Measurements from ENCODE around the gene MET. TPM values are rescaled to one million over a fixed set of nuclear protein-coding genes. Genes with fewer than 3 reads are reported as not detected.

Gene MET
- total and polyA plus RNA-seq, 2 donors (not counting 3 experiments of a cell fraction or from before 2014, with no cell fraction given): 21.1 to 44.5 TPM

DNA sequence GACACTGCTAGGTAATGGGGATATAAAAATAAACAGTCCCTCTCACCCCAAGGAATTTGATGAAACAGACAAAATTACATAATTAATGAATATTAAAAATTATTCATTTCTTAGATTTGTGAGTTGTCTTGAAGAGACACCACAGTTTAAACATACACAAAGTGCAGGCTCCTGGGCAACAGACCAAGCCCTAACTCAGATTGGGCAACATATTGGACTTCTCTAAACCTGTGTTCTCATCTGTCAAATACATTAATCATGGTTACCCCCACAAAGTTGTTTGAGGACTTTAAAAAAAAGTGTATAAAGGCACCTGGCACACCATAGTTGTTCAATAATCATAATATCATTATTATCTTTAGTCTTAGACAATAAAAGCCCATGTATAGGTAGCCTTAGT, 127.9 kb downstream of the MET start:
- no peaks in the 10 kb centered on the region for H3K27me3 ChIP-seq (ENCODE audit: control insufficient read depth in 2 of 2, insufficient read depth in 2 of 2, low read length in 2 of 2)
- no peak overlapping the region for H3K4me2 ChIP-seq (ENCODE audit: insufficient read depth, low read length)
- no peak overlapping the region for H3K9ac ChIP-seq (replicated peaks; ENCODE audit: extremely low read depth, insufficient read depth, low read length)
- ChIA-PET POLR2A (no interaction called here), CTCF (no interaction called here)
- no peak overlapping the region for H3K4me3 ChIP-seq (replicated peaks in 1 of 3; ENCODE audit: insufficient read depth in 1 of 3, low read depth in 1 of 3, low read length in 3 of 3)
- FAIRE-seq (no peak), DNase-seq (ENCODE audit: low read depth, low spot score) (no peak)
- H4K20me1 ChIP-seq (replicated peaks; ENCODE audit: control insufficient read depth, extremely low read depth, insufficient read depth, low read length): no peaks in the 10 kb centered on the region
- intact Hi-C loops (cut with micrococcal nuclease): loop anchor here (10.0 kb wide), 1 partner anchor 485 kb away; no protein-coding TSS in a partner anchor
- peaks cover 10% of the 10 kb centered on the region for H3K4me1 ChIP-seq (ENCODE audit: control insufficient read depth, extremely low read depth, insufficient read depth, low read length)
- no peak for TF ChIP-seq MYC (IDR thresholded peaks at IDR 0.05; ENCODE audit: low read depth, low read length)
- TF ChIP-seq GATA2 (IDR thresholded peaks at IDR 0.05; ENCODE audit: insufficient read depth, insufficient read length, low read depth, low read length): no peak
- TF ChIP-seq, protein P1, sequence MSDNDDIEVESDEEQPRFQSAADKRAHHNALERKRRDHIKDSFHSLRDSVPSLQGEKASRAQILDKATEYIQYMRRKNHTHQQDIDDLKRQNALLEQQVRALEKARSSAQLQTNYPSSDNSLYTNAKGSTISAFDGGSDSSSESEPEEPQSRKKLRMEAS (IDR thresholded peaks at IDR 0.05; ENCODE audit: insufficient read depth, insufficient read length): no peak
- TF ChIP-seq EZH2 (IDR thresholded peaks at IDR 0.05; ENCODE audit: borderline replicate concordance, low read depth, low read length, severe bottlenecking): no peak
- TF ChIP-seq POLR2A (IDR thresholded peaks at IDR 0.05; ENCODE audit: low read depth, low read length): no peak
- no peak for TF ChIP-seq POLR2AphosphoS5 (IDR thresholded peaks at IDR 0.05; ENCODE audit: insufficient read depth, low read depth, low read length)
- no peak for TF ChIP-seq JUN (IDR thresholded peaks at IDR 0.05; ENCODE audit: borderline replicate concordance, insufficient read depth, insufficient read length, low read depth)
- TF ChIP-seq FOS (IDR thresholded peaks at IDR 0.05; ENCODE audit: borderline replicate concordance, insufficient read depth, low read length): no peak
- no peak for TF ChIP-seq CTCF (IDR thresholded peaks at IDR 0.05; ENCODE audit: extremely low read depth in 1 of 2, insufficient read depth in 1 of 2, low read depth in 1 of 2, low read length in 2 of 2)
- no peaks in the 10 kb centered on the region for H3K9me3 ChIP-seq (replicated peaks; ENCODE audit: control insufficient read depth, insufficient read depth, low read length)
- H2AFZ ChIP-seq (ENCODE audit: low read depth, low read length): no peak overlapping the region
- H3K9me1 ChIP-seq (replicated peaks; ENCODE audit: control insufficient read depth, extremely low read depth, insufficient read depth, low read length): no peaks in the 10 kb centered on the region
- no peaks in the 10 kb centered on the region for H3K79me2 ChIP-seq (ENCODE audit: control insufficient read depth, insufficient read depth, low read length)
- BruUV-seq (replicated peaks): no TSS peak
- dilution Hi-C loops (cut with MboI; ENCODE audit: extremely low pct_ligation_motif_present, low sequenced_read_pairs): no loop called here
- peaks cover 0 to 2% of the 10 kb centered on the region in 2 experiments for H3K36me3 ChIP-seq (ENCODE audit: control insufficient read depth in 2 of 2, extremely low read depth in 1 of 2, insufficient read depth in 2 of 2, low read length in 2 of 2)
- no peak overlapping the region for H3K27ac ChIP-seq (ENCODE audit: insufficient read depth, low read depth, low read length)

All from endothelial cell of umbilical vein (primary cell).